IMR-90 (cell line): ENCODE results near the gene EGFL7. TPM values are rescaled to one million over a fixed set of nuclear protein-coding genes. Genes with fewer than 3 reads are reported as not detected.
A peak's percentile ranks its signal among the peaks of the same experiment; 100 is the strongest.

Experiments used
- ATAC-seq: fragments of 200-7000 bp; cut with Tn5 transposase; 2 replicates; pipeline ENCODE4 v1.9.1; 2020; ENCODE audit warnings: low read depth, mild to moderate bottlenecking, moderate library complexity
- BruUV-seq: library from RNA; stranded (reverse); fragments of 400-500 nt; replicated peaks from 2 replicates; lab custom pipeline; 2021; lab: Mats Ljungman, UMichigan
- CTCF ChIA-PET: fragments of 300-600 bp; formaldehyde crosslinking; extraction: SDS; loops from one replicate; lab custom pipeline; 2021; ENCODE audit warnings: antibody characterized with exemption; lab: Yijun Ruan, JAX
- POLR2A ChIA-PET: fragments of 300-600 bp; sonication (Branson Sonifier 250); formaldehyde crosslinking; loops from one replicate; lab custom pipeline; 2022; ENCODE audit warnings: antibody characterized with exemption; ENCODE audit not compliant: unreplicated experiment; lab: Charles Lee
- DNase-seq: peaks from one replicate; pipeline ENCODE4 v3.0.0; 2013
- H2AFZ ChIP-seq: replicated peaks from 2 replicates; pipeline ENCODE3; 2013; ENCODE audit warnings: low read length, mild to moderate bottlenecking; ENCODE audit not compliant: poor library complexity
- H2AK5ac ChIP-seq: 2 replicates; pipeline ENCODE4 v1.6.1; 2013; ENCODE audit warnings: low read depth, low read length, inconsistent platforms
- H2AK9ac ChIP-seq: replicated peaks from 2 replicates; pipeline ENCODE3; 2013; ENCODE audit warnings: mild to moderate bottlenecking, low read depth, low read length, moderate library complexity; ENCODE audit not compliant: poor library complexity
- H2BK120ac ChIP-seq: 2 replicates; pipeline ENCODE4 v1.6.1; 2013; ENCODE audit warnings: low read depth, low read length, inconsistent platforms
- H2BK15ac ChIP-seq: 3 replicates; pipeline ENCODE4 v1.6.1; 2013; ENCODE audit warnings: low read depth, low read length, inconsistent platforms
- H2BK20ac ChIP-seq: 2 replicates; pipeline ENCODE4 v1.6.1; 2013; ENCODE audit warnings: low read depth, mild to moderate bottlenecking, inconsistent platforms, low read length, moderate library complexity
- H2BK5ac ChIP-seq: 2 replicates; pipeline ENCODE4 v1.6.1; 2013; ENCODE audit warnings: mild to moderate bottlenecking, low read depth, low read length, inconsistent platforms; ENCODE audit not compliant: poor library complexity, severe bottlenecking
- H3K14ac ChIP-seq: replicated peaks from 2 replicates; pipeline ENCODE4 v1.6.1; 2013; ENCODE audit warnings: low read depth, low read length, inconsistent platforms
- H3K18ac ChIP-seq: 2 replicates; pipeline ENCODE4 v1.6.1; 2013; ENCODE audit warnings: low read depth, low read length, control low read depth
- H3K23ac ChIP-seq: 2 replicates; pipeline ENCODE4 v1.6.1; 2013; ENCODE audit warnings: low read depth, low read length, inconsistent platforms
- H3K27ac ChIP-seq: 2 replicates; pipeline ENCODE4 v1.5.1; 2013; ENCODE audit warnings: mild to moderate bottlenecking, control low read depth, low read length; ENCODE audit not compliant: insufficient read depth
- H3K27me3 ChIP-seq: 2 replicates; pipeline ENCODE4 v1.6.1; 2013; ENCODE audit warnings: low read length; ENCODE audit not compliant: control insufficient read depth, insufficient read depth
- H3K36me3 ChIP-seq: 2 replicates; pipeline ENCODE4 v1.6.1; 2013; ENCODE audit warnings: low read length, mixed read lengths; ENCODE audit not compliant: control insufficient read depth, insufficient read depth
- H3K4ac ChIP-seq: 2 replicates; pipeline ENCODE4 v1.6.1; 2013; ENCODE audit warnings: low read depth, low read length, inconsistent platforms
- H3K4me1 ChIP-seq: 2 replicates; pipeline ENCODE4 v1.6.1; 2013; ENCODE audit warnings: low read length, mixed read lengths; ENCODE audit not compliant: control insufficient read depth, insufficient read depth
- H3K4me2 ChIP-seq: 2 replicates; pipeline ENCODE4 v1.6.1; 2013; ENCODE audit warnings: low read depth, mild to moderate bottlenecking, control low read depth, low read length, moderate library complexity
- H3K4me3 ChIP-seq: 2 replicates; pipeline ENCODE4 v1.5.1; 2013; ENCODE audit warnings: low read depth, mild to moderate bottlenecking, control low read depth, low read length, moderate library complexity; ENCODE audit not compliant: insufficient read depth
- H3K56ac ChIP-seq: 2 replicates; pipeline ENCODE4 v1.6.1; 2013; ENCODE audit warnings: low read length, inconsistent platforms; ENCODE audit not compliant: insufficient read depth; ENCODE audit errors: extremely low read depth
- H3K79me1 ChIP-seq, 2 experiments: 2 replicates each; pipeline ENCODE4 v1.6.1; 2013; ENCODE audit warnings: low read length in 2 of 2, inconsistent platforms in 1 of 2, low read depth in 1 of 2
- H3K9ac ChIP-seq: 2 replicates; pipeline ENCODE4 v1.6.1; 2013; ENCODE audit warnings: low read depth, low read length, control low read depth
- H3K9me1 ChIP-seq: 2 replicates; pipeline ENCODE4 v1.6.1; 2013; ENCODE audit warnings: low read length, inconsistent platforms; ENCODE audit not compliant: insufficient read depth
- H3K9me3 ChIP-seq: 2 replicates; pipeline ENCODE4 v1.6.1; 2013; ENCODE audit warnings: low read length; ENCODE audit not compliant: control insufficient read depth, insufficient read depth
- H4K20me1 ChIP-seq: 2 replicates; pipeline ENCODE4 v1.6.1; 2013; ENCODE audit warnings: low read length, inconsistent platforms; ENCODE audit not compliant: insufficient read depth
- H4K5ac ChIP-seq: 2 replicates; pipeline ENCODE4 v1.6.1; 2013; ENCODE audit warnings: mild to moderate bottlenecking, low read depth, low read length, control low read depth
- H4K8ac ChIP-seq, 2 experiments: 2 replicates each; pipeline ENCODE4 v1.6.1; 2013; ENCODE audit warnings: low read depth in 2 of 2, low read length in 2 of 2, control low read depth in 1 of 2, inconsistent platforms in 1 of 2
- H4K91ac ChIP-seq: 2 replicates; pipeline ENCODE4 v1.6.1; 2013; ENCODE audit warnings: low read depth, low read length, inconsistent platforms; ENCODE audit not compliant: insufficient read depth
- BHLHE40 ChIP-seq: fragments of 150-350 bp; IDR thresholded peaks from 2 replicates; pipeline ENCODE4 v1.6.1; 2016; ENCODE audit warnings: mild to moderate bottlenecking, low read depth, low read length
- CEBPB ChIP-seq: IDR thresholded peaks from 2 replicates; pipeline ENCODE4 v1.6.1; 2012; ENCODE audit warnings: low read depth, low read length, improper control_type of control experiment
- CHD1 ChIP-seq: IDR thresholded peaks from 2 replicates; pipeline ENCODE4 v1.6.1; 2012; ENCODE audit warnings: low read depth, low read length, improper control_type of control experiment
- CTCF ChIP-seq: conservative IDR thresholded peaks from 2 replicates; pipeline ENCODE4 v1.5.1; 2012; ENCODE audit warnings: mild to moderate bottlenecking, low read depth, low read length, improper control_type of control experiment
- ELK1 ChIP-seq: fragments of 150-350 bp; IDR thresholded peaks from 2 replicates; pipeline ENCODE4 v1.6.1; 2016; ENCODE audit warnings: low read depth, mild to moderate bottlenecking, low read length, moderate library complexity, borderline replicate concordance
- FOS ChIP-seq: fragments of 150-350 bp; IDR thresholded peaks from 2 replicates; pipeline ENCODE4 v1.6.1; 2016; ENCODE audit warnings: low read depth, low read length
- MAFK ChIP-seq: IDR thresholded peaks from 2 replicates; pipeline ENCODE4 v1.6.1; 2012; ENCODE audit warnings: low read depth, low read length, improper control_type of control experiment
- MAZ ChIP-seq: IDR thresholded peaks from 2 replicates; pipeline ENCODE4 v1.6.1; 2012; ENCODE audit warnings: low read depth, mild to moderate bottlenecking, low read length, improper control_type of control experiment, moderate library complexity, borderline replicate concordance
- MXI1 ChIP-seq: IDR thresholded peaks from 2 replicates; pipeline ENCODE4 v1.6.1; 2012; ENCODE audit warnings: low read depth, mild to moderate bottlenecking, low read length, moderate library complexity, borderline replicate concordance
- NFE2L2 ChIP-seq: fragments of 150-350 bp; IDR thresholded peaks from 2 replicates; pipeline ENCODE4 v1.6.1; 2016; ENCODE audit warnings: low read depth, mild to moderate bottlenecking, low read length
- RAD21 ChIP-seq: IDR thresholded peaks from 2 replicates; pipeline ENCODE4 v1.6.1; 2012; ENCODE audit warnings: low read length, improper control_type of control experiment
- RCOR1 ChIP-seq: IDR thresholded peaks from 2 replicates; pipeline ENCODE4 v1.6.1; 2012; ENCODE audit warnings: mild to moderate bottlenecking, low read length, improper control_type of control experiment; ENCODE audit not compliant: insufficient replicate concordance
- SMC3 ChIP-seq: fragments of 150-350 bp; IDR thresholded peaks from 2 replicates; pipeline ENCODE4 v1.6.1; 2016; ENCODE audit warnings: low read depth, mild to moderate bottlenecking, antibody characterized with exemption, low read length, moderate library complexity
- USF2 ChIP-seq: fragments of 150-350 bp; IDR thresholded peaks from 2 replicates; pipeline ENCODE4 v1.6.1; 2017; ENCODE audit warnings: mild to moderate bottlenecking, antibody characterized with exemption, low read length, low read depth
- WGBS, 2 experiments: methylation state at CpG; one replicate each; pipeline versions ENCODE4 v1.1.5 to v1.1.7; 2013; ENCODE audit warnings: missing lambda C conversion rate in 2 of 2; ENCODE audit not compliant: insufficient read length in 1 of 2; ENCODE audit errors: extremely low coverage in 2 of 2; 5-methylcytosine and 5-hydroxymethylcytosine counted together
- dilution Hi-C: fragments of 300-500 bp; cut with HindIII; formaldehyde crosslinking; loops from one replicate; pipeline ENCODE4 v1.14.3; 2018; ENCODE audit warnings: low sequenced_read_pairs; ENCODE audit not compliant: unreplicated experiment
- in situ Hi-C: fragments of 300-500 bp; cut with MboI; formaldehyde crosslinking; loops from 3 replicates; pipeline ENCODE4 v1.14.3; 2019; ENCODE audit warnings: low sequenced_read_pairs, inconsistent platforms, mixed read lengths
- intact Hi-C: fragments of 100-400 bp; cut with micrococcal nuclease; formaldehyde crosslinking; loops from 2 replicates; pipeline ENCODE4 v1.10.0; 2022
- polyA plus RNA-seq, 3 experiments: library from polyadenylated mRNA; depleted of rRNA; stranded (reverse); fragments of >200 nt; gene quantifications; 2 replicates each; pipeline ENCODE4 v1.2.3, GENCODE V29; 2012; ENCODE audit warnings: low replicate concordance in 1 of 3
- total RNA-seq: library from RNA; depleted of rRNA; stranded (reverse); fragments of >200 nt; gene quantifications from 2 replicates; pipeline ENCODE4 v1.2.3, GENCODE V29; 2012

EGFL7 gene
- total and polyA plus RNA-seq, 2 of the 4 experiments (the other 2 are of a cell fraction) = 2.2 to 10.4 TPM

DNA sequence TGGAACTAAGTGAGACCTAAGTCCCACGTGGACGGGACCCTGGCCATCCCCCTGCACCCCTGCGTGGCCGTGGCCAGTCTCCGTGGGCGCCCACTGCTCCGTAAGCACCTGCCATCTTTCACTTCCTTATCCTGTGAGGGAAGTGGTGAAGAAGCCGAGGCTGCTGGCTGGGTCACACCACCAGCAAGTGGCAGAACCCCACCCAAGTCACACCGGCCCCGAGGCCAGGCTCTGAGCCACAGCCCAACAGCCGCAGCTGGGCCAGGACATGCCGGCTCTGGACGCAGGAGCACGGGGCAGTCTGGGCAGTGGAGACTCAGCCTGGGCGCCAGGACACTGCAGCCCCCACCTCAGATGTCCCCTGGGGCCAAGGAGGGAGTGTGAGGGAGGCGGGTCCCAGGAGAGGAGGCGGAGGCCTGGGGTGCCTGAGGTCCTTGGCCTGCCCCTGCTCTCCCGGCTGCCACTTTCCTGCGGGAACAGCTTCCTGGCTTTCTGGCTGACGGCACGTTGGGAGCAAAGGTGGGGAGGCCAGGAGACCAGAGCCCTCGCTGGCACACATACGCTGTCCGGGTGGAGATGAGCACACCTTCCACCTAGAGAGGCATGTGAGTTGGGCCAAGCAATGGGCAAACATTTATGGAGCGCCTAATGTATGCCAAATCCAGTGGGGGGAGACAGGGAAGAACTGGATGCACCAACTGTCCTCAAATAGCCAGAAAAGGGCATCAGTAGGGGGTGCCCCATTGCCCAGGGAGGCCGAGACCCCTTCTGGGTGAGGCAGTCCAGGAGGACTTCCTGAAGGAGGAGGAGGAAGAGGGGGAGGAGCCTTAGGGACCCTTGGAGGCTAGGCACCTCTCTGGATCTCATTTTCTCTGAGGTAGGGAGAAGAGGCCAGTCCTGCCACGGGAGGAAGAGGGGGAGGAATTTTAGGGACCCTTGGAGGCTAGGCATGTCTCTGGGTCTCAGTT lies 43.9 kb upstream of the EGFL7 start:
- Histone ChIP-seq H3K56ac (no peak overlapping the region), H2AFZ (no peak overlapping the region), H3K9me3 (no peaks in the 10 kb centered on the region), H3K9ac (no peak overlapping the region), H3K23ac (no peak overlapping the region), H4K8ac (no peak overlapping the region), H2BK15ac (no peak overlapping the region), H4K5ac (no peak overlapping the region), H3K27me3 (no peaks in the 10 kb centered on the region), H3K14ac (no peak overlapping the region), H3K79me1 (no peaks in the 10 kb centered on the region), H3K36me3 (no peaks in the 10 kb centered on the region), H3K4me1 (peaks cover 23% of the 10 kb centered on the region), H4K20me1 (no peaks in the 10 kb centered on the region), H4K91ac (no peak overlapping the region), H2AK5ac (0 out of 2 replicates have a peak overlapping the region, but pooled peaks have one; percentile 48), H2AK9ac (no peak overlapping the region), H2BK120ac (no peak overlapping the region), H3K4me2 (no peak overlapping the region), H2BK5ac (no peak overlapping the region), H3K9me1 (0 out of 2 replicates have a peak, but pooled peaks cover 3% of the 10 kb centered on the region), H3K4me3 (no peak overlapping the region), H2BK20ac (no peak overlapping the region; the same call in 1 of the 2 replicates), H3K4ac (no peak overlapping the region), H3K18ac (no peak overlapping the region), H3K27ac (no peak overlapping the region)
- dilution Hi-C loops (no loop called here), intact Hi-C loops (no loop called here), in situ Hi-C loops (no loop called here)
- no peak for DNase-seq
- ATAC-seq = no peak
- BruUV-seq = no TSS peak
- WGBS, 2 experiments = 93% methylated on average over 11 of the region's 27 CpGs; no CpG with 5 or more reads in 1 of the 2 experiments
- POLR2A ChIA-PET = no interaction called here
- CTCF ChIA-PET = no interaction called here
- TF ChIP-seq BHLHE40 = no peak
- no peak for TF ChIP-seq FOS
- TF ChIP-seq RCOR1 = no peak
- TF ChIP-seq NFE2L2 = no peak
- TF ChIP-seq USF2 = no peak
- TF ChIP-seq CHD1 = no peak
- TF ChIP-seq CEBPB = no peak
- no peak for TF ChIP-seq SMC3
- no peak for TF ChIP-seq MAFK
- no peak for TF ChIP-seq CTCF
- TF ChIP-seq MXI1 = no peak
- no peak for TF ChIP-seq RAD21
- no peak for TF ChIP-seq ELK1
- no peak for TF ChIP-seq MAZ
